HG03103 (cell line): ENCODE results near the gene STOML1.

ENCODE experiments used
- ATAC-seq: cut with Tn5 transposase; IDR thresholded peaks from one replicate; pipeline ENCODE4 v1.9.1; 2021; ENCODE audit warnings: low read depth; ENCODE audit not compliant: unreplicated experiment

Gene STOML1

GRCh38 chr15:73991726-73992593 is at the start of gene STOML1:
TSS of gene STOML1 (minus strand) at chr15:73992295. CDS start at chr15:73992223, 72 bp downstream.
- peak; percentile 56 for ATAC-seq

- ATAC-seq: no peak
These were observed 49.2 kb upstream of the STOML1 start for GRCh38 chr15:74041311-74041756.

- no peak for ATAC-seq
These were observed 48.2 kb upstream of the STOML1 start for GRCh38 chr15:74040109-74040850.

DNA sequence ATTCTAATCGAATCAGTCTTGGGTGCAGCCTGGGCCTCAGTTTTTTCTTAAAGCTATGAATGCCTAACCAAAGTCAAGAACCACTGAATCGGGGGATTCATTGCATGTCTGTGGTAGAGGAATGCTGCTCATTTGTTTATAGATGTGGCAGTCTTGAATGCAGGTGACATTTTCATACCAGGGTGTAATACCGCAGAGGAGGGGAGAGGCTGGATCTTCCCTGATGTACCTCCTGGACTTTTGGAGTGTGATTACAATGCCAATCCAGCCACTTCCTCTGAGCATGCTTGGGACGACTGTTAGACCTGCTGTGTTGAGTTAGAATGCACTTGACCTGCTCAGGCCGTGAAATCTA is 47.5 kb upstream of the STOML1 start:
- no peak for ATAC-seq

GRCh38 chr15:74038707-74039655 is 46.9 kb upstream of the STOML1 start:
- no peak for ATAC-seq

DNA sequence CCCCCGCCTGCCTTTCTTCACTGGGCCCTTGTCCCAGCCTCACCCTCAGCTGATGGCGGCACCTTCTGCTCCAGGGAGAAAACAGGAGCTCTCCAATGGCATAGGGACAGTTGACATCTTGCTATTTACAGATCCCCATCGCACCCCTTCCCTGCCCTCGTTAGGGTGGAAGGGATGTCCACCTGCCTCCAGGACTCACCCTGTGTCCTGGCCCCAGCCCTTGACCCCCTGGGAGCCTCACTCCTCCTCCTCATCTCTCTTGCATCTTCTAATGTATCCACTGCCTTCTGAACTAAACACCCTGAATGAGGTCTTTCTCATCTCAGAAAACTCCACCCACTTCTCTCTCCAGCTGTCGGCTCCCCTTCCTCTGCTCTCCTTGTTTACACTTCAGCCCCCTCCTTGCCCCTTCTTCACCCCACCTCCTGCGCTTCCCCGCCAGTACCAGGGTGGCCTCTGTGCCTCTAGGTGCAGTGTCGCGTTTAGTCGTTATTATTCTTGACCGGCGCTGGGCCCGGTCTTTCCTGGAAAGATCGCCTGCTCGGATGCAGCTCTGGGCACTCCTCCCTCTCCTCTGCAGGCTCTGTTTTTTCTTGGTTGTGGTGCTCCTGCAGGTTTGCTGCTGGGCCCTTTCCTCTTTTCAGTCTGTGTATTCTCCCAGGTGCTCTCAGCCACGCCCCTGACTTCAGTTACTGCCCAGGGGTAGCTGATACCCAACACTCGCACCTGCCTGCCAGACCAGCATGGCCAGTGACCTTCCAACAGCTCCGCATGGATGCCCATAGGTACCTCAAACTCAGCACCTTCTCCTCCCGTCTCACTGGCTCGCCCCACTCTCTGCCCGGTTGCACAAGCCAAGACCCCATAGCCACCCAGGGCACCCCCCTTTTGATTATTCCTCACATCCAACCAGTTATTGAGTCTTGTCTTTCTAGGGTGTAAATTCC is 45.3 kb upstream of the STOML1 start:
- ATAC-seq: no peak

DNA sequence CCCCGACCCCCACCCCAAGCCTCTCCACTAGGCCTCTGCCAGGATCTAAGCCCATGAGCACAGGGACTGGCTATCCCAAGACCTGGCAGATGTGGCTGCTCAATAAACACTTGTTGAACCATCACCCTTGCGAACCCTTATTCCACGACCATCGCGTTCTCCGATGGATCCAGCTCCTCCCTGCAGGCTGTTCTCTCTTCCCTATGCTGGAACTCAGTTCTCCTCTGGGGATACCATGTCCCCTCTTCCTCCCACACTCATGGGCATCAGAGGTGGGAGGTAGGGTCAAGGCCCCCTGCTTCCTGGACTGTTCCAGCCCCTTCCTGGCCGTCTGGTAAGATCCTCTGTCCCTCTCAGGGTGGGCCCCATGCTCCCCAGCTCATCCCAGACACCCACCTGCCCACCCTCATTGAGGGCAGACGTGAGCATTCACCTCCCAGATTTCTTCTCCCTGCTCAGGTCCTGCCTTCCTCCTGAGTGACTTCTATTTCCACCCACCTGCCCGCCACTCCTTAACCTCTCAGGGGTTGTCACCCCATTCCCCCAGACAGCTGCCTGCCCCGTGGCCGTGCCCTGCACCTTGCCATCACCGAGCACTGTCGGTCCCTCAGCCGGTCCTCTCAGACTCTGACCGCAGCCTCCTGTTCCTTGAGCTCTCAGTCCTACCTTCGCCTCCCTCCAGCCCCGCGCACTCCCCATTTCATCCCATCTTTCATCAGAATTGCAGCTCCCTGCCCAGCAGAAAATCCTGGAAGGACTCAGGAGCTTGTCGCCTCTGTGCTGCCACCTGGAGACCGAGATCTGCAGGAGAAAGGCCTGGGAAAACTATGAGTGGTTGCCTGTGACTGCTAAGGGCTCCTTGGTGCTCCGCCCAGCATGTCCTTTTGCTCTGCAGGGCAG is 44.4 kb upstream of the STOML1 start:
- ATAC-seq: no peak

- ATAC-seq: no peak
These were observed 43.3 kb upstream of the STOML1 start for GRCh38 chr15:74035121-74036017.

GRCh38 chr15:74034206-74034755 is 42.2 kb upstream of the STOML1 start:
- no peak for ATAC-seq

DNA sequence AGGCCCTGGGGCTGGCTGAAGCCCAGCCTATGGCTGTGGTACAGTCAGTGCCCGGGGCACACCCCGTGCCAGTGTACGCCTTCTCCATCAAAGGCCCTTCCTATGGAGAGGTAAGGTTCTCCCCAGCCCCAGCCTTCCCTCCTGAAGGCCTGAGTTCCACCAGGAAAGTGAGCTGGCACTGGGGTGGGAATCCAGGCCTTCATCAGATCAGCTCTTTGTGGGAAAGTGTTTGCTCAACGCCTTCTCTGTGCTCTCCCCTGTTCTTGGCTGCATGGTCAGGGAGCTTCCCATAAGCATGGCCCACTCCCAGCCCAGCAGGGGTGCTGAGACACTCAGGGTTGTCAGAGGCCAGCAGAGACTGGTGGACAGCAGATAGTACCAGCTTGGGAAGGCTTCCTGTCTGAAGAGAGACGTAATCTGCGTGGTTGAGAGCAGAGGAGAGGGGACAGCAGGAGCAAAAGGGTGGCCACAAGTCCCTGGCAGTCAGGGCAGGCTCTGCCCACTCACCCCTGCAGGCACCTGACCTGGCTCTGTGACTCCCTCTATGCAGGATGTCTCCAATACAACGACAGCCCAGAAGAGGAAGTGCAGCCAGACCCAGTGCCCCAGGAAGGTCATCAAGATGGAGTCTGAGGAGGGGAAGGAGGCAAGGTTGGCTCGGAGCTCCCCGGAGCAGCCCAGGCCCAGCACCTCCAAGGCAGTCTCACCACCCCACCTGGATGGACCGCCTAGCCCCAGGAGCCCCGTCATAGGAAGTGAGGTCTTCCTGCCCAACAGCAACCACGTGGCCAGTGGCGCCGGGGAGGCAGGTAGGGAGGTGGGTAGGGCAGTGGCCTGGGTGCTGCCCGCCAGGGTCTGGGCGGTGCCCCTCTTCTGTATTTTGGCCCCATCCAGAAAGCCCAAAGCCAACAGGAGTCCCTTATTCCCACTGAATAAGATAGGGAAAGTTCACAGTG is 40.8 kb upstream of the STOML1 start:
- no peak for ATAC-seq

- no peak for ATAC-seq
These were observed 40.0 kb upstream of the STOML1 start for GRCh38 chr15:74032046-74032445.

- no peak for ATAC-seq
These were observed 36.6 kb upstream of the STOML1 start for GRCh38 chr15:74028646-74029045.

GRCh38 chr15:74027688-74028087 is 35.6 kb upstream of the STOML1 start:
- no peak for ATAC-seq

- ATAC-seq: no peak
These were observed 33.3 kb upstream of the STOML1 start for GRCh38 chr15:74025436-74025835.

DNA sequence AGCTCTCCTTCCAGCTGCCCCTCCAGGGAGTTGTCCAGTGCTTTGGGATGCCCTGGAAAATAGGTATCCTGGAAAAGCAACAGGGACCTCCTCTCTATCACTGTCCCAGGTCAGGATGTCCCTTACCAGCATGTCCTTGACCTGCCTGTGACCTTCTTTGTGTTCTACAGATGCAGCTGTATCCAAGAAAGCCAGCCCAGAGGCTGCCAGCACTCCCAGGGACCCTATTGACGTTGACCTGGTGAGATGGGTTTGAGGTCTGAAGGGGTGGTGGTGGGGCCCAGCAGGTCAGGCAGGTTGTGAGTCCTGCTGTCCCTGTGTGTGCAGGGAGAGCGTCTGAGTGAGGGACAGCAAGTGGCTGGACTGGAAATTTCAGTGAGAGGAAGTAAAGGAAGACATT is 32.6 kb upstream of the STOML1 start:
- no peak for ATAC-seq
